Astrocyte (in vitro differentiated cells and primary cell): ENCODE data around the gene CHRNA4.

Experiments used
- CTCF ChIP-seq: IDR thresholded peaks from 2 replicates; pipeline ENCODE4 v1.5.1; 2011; ENCODE audit warnings: low read depth, mild to moderate bottlenecking, inconsistent platforms, low read length, moderate library complexity; ENCODE audit not compliant: insufficient read depth
- EZH2 ChIP-seq: IDR thresholded peaks from 2 replicates; pipeline ENCODE4 v1.6.1; 2012; ENCODE audit warnings: mild to moderate bottlenecking, low read length, inconsistent platforms; ENCODE audit not compliant: insufficient read depth

- no peak for TF ChIP-seq CTCF
- TF ChIP-seq EZH2: no peak
Measured at GRCh38 chr20:63342561-63343459, 18.3 kb downstream of the CHRNA4 start.
